H9 (cell line): Measurements from ENCODE around the gene PLK3. TPM values are rescaled to one million over a fixed set of nuclear protein-coding genes. Genes with fewer than 3 reads are reported as not detected.
A peak's percentile ranks its signal among the peaks of the same experiment; 100 is the strongest.

Experiments used
- DNase-seq: peaks from one replicate; pipeline ENCODE4 v3.0.0-alpha.2; 2017
- H2AFZ ChIP-seq: one replicate; pipeline ENCODE4 v1.6.1; 2013; ENCODE audit warnings: mild to moderate bottlenecking, low read length, control low read depth, moderate library complexity
- H2AK5ac ChIP-seq: 2 replicates; pipeline ENCODE4 v1.6.1; 2013; ENCODE audit warnings: low read length, control low read depth, mixed read lengths; ENCODE audit not compliant: insufficient read length
- H2BK120ac ChIP-seq: one replicate; pipeline ENCODE4 v1.6.1; 2013; ENCODE audit warnings: low read depth, mild to moderate bottlenecking, low read length, control low read depth, inconsistent platforms; ENCODE audit not compliant: poor library complexity, severe bottlenecking
- H2BK12ac ChIP-seq: 2 replicates; pipeline ENCODE4 v1.6.1; 2013; ENCODE audit warnings: low read length, control low read depth, mixed read lengths, low read depth; ENCODE audit not compliant: insufficient read length
- H2BK15ac ChIP-seq: 2 replicates; pipeline ENCODE4 v1.6.1; 2013; ENCODE audit warnings: low read depth, low read length, control low read depth
- H2BK20ac ChIP-seq: one replicate; pipeline ENCODE4 v1.6.1; 2013; ENCODE audit warnings: low read depth, mild to moderate bottlenecking, low read length, control low read depth, inconsistent platforms; ENCODE audit not compliant: poor library complexity, severe bottlenecking
- H2BK5ac ChIP-seq: 2 replicates; pipeline ENCODE4 v1.6.1; 2013; ENCODE audit warnings: low read length, control low read depth, mixed read lengths; ENCODE audit not compliant: insufficient read length
- H3K14ac ChIP-seq: 2 replicates; pipeline ENCODE4 v1.6.1; 2013; ENCODE audit warnings: low read length, control low read depth; ENCODE audit not compliant: insufficient read depth
- H3K18ac ChIP-seq: 2 replicates; pipeline ENCODE4 v1.6.1; 2013; ENCODE audit warnings: low read depth, mild to moderate bottlenecking, mixed read lengths, low read length, control low read depth; ENCODE audit not compliant: insufficient read length
- H3K23ac ChIP-seq: 2 replicates; pipeline ENCODE4 v1.6.1; 2013; ENCODE audit warnings: low read length, control low read depth, mixed read lengths, low read depth; ENCODE audit not compliant: insufficient read length
- H3K23me2 ChIP-seq: 2 replicates; pipeline ENCODE4 v1.6.1; 2013; ENCODE audit warnings: low read depth, mild to moderate bottlenecking, mixed read lengths, low read length, control low read depth; ENCODE audit not compliant: insufficient read length, poor library complexity, severe bottlenecking
- H3K27ac ChIP-seq: 2 replicates; pipeline ENCODE4 v1.5.1; 2013; ENCODE audit warnings: low read length, control low read depth, mixed read lengths, low read depth; ENCODE audit not compliant: insufficient read length
- H3K27me3 ChIP-seq: 2 replicates; pipeline ENCODE4 v1.6.1; 2013; ENCODE audit warnings: low read length, control low read depth, inconsistent platforms; ENCODE audit not compliant: insufficient read depth
- H3K4ac ChIP-seq: 2 replicates; pipeline ENCODE4 v1.6.1; 2013; ENCODE audit warnings: low read depth, mild to moderate bottlenecking, control low read depth, inconsistent platforms, low read length, moderate library complexity
- H3K4me1 ChIP-seq: 2 replicates; pipeline ENCODE4 v1.6.1; 2013; ENCODE audit warnings: low read length, control low read depth, inconsistent platforms; ENCODE audit not compliant: insufficient read depth
- H3K4me2 ChIP-seq: 2 replicates; pipeline ENCODE4 v1.6.1; 2013; ENCODE audit warnings: low read length, control low read depth, mixed read lengths; ENCODE audit not compliant: insufficient read length, insufficient read depth
- H3K56ac ChIP-seq: 2 replicates; pipeline ENCODE4 v1.6.1; 2013; ENCODE audit warnings: low read depth, mild to moderate bottlenecking, mixed read lengths, low read length, control low read depth; ENCODE audit not compliant: insufficient read length
- H3K79me1 ChIP-seq: 2 replicates; pipeline ENCODE4 v1.6.1; 2013; ENCODE audit warnings: low read depth, mild to moderate bottlenecking, moderate library complexity, low read length, control low read depth, inconsistent platforms; ENCODE audit not compliant: insufficient read depth, poor library complexity, severe bottlenecking
- H3K79me2 ChIP-seq: 2 replicates; pipeline ENCODE4 v1.6.1; 2013; ENCODE audit warnings: low read length, control low read depth, inconsistent platforms; ENCODE audit not compliant: insufficient read depth
- H3K9ac ChIP-seq: 2 replicates; pipeline ENCODE4 v1.6.1; 2013; ENCODE audit warnings: low read length, control low read depth, mixed read lengths; ENCODE audit not compliant: insufficient read length; ENCODE audit errors: extremely low read depth
- H3K9me3 ChIP-seq: one replicate; pipeline ENCODE4 v1.6.1; 2013; ENCODE audit warnings: low read depth, low read length, inconsistent platforms; ENCODE audit not compliant: control insufficient read depth
- H3T11ph ChIP-seq: one replicate; pipeline ENCODE4 v1.6.1; 2013; ENCODE audit warnings: mild to moderate bottlenecking, low read length, control low read depth, inconsistent platforms
- H4K20me1 ChIP-seq: one replicate; pipeline ENCODE4 v1.6.1; 2013; ENCODE audit not compliant: control insufficient read depth, insufficient read length, insufficient read depth
- H4K5ac ChIP-seq: 2 replicates; pipeline ENCODE4 v1.6.1; 2013; ENCODE audit warnings: low read depth, mild to moderate bottlenecking, mixed read lengths, low read length, control low read depth; ENCODE audit not compliant: insufficient read length
- H4K8ac ChIP-seq: replicated peaks from 2 replicates; pipeline ENCODE4 v1.6.1; 2013; ENCODE audit warnings: low read length, control low read depth, mixed read lengths, low read depth; ENCODE audit not compliant: insufficient read length
- H4K91ac ChIP-seq: 2 replicates; pipeline ENCODE4 v1.6.1; 2013; ENCODE audit warnings: low read depth, mild to moderate bottlenecking, moderate library complexity, mixed read lengths, low read length, control low read depth; ENCODE audit not compliant: insufficient read length
- H3K27ac Mint-ChIP-seq, 3 experiments: 2 replicates in 2 of 3; 3 replicates in 1 of 3; pipeline ENCODE4 v1.8.0; 2020 to 2021; ENCODE audit warnings: mixed read lengths in 3 of 3, mild to moderate bottlenecking in 1 of 3, moderate library complexity in 1 of 3
- H3K27me3 Mint-ChIP-seq: 2 replicates; pipeline ENCODE4 v1.8.0; 2021; ENCODE audit warnings: low read depth, mild to moderate bottlenecking, moderate library complexity, mixed read lengths
- H3K36me3 Mint-ChIP-seq, 3 experiments: 2 replicates in 2 of 3; 3 replicates in 1 of 3; pipeline ENCODE4 v1.8.0; 2020 to 2021; ENCODE audit warnings: low read depth in 3 of 3, mixed read lengths in 3 of 3; ENCODE audit not compliant: insufficient read depth in 1 of 3
- H3K4me1 Mint-ChIP-seq, 2 experiments: 2 replicates each; pipeline ENCODE4 v1.8.0; 2020; ENCODE audit warnings: mixed read lengths in 2 of 2
- H3K4me3 Mint-ChIP-seq, 2 experiments: 2 replicates in 1 of 2; 3 replicates in 1 of 2; pipeline ENCODE4 v1.8.0; 2020 to 2021; ENCODE audit warnings: mild to moderate bottlenecking in 2 of 2, mixed read lengths in 2 of 2, moderate library complexity in 1 of 2
- H3K9me3 Mint-ChIP-seq, 2 experiments: 2 replicates in 1 of 2; 3 replicates in 1 of 2; pipeline ENCODE4 v1.8.0; 2020; ENCODE audit warnings: mild to moderate bottlenecking in 2 of 2, mixed read lengths in 2 of 2, moderate library complexity in 1 of 2
- WGBS: extraction: QIAGEN DNeasy Blood & Tissue Kit; methylation state at CpG from one replicate; pipeline ENCODE4 v1.1.7; 2013; ENCODE audit warnings: missing lambda C conversion rate, low lambda C conversion rate, mixed read lengths; ENCODE audit not compliant: insufficient read length; ENCODE audit errors: extremely low coverage; 5-methylcytosine and 5-hydroxymethylcytosine counted together
- total RNA-seq: library from RNA; stranded (reverse); gene quantifications from 2 replicates; pipeline ENCODE4 v1.2.1, GENCODE V29; 2021
- TF ChIP-seq, protein P1 (sequence below): fragments of 200-600 bp; sonication (generic); conservative IDR thresholded peaks from 3 replicates; pipeline ENCODE4 v1.8.0; 2021; ENCODE audit warnings: antibody characterized with exemption, mild to moderate bottlenecking

PLK3 gene
- total RNA-seq, 1 experiment from 2014 or later: 14.7 TPM

DNA sequence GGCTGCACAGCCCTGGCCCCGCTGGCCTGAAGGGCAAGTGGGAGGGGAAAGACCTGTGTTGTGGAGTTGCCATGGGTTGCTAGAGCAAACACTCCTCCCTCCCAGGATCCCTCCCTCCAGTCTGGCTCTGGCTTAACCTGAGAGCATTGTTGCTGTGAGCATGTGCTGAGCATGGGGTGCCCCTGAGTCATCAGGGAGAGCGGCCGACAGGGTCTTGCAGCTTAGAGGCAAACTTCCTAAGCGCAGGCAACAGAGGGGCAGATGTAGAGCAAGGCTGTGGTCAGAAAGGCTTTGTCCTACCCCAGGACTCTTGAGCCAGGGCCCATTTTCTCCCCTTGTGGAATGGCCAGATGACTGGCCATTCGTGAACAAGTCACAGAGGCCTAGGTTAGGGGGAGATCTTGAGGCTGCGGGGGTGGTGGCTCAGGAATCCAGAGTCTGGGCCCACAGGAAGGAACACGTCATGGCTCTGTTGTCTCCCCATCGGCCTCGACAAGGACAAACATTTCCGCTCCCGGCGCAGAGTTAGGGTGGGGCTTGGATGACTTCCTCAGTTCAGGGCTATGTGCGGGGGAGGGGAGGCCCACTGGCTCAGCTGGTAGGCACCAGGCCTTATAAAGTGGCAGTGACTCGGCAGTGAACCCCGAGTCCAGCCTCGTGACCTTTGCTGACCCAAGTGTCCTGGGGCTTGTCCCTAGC is 7.3 kb downstream of the PLK3 start:
- Histone ChIP-seq H3K18ac (peak overlapping the region; percentile 91), H3K9ac (peak overlapping the region; percentile 51), H3K9me3 (no peaks in the 10 kb centered on the region), H2AK5ac (peak overlapping the region; percentile 7), H3K23ac (no peak overlapping the region), H3K23me2 (peaks cover 3% of the 10 kb centered on the region), H2BK15ac (no peak overlapping the region), H4K8ac (no peak overlapping the region), H3K79me1 (no peaks in the 10 kb centered on the region), H3K4me2 (peak overlapping the region; percentile 29), H2AFZ (no peak overlapping the region), H4K91ac (peak overlapping the region; percentile 68), H3K27me3 (no peaks in the 10 kb centered on the region), H4K20me1 (no peaks in the 10 kb centered on the region), H3T11ph (peak overlapping the region; percentile 47), H3K14ac (peak overlapping the region; percentile 89), H2BK20ac (no peak overlapping the region), H2BK120ac (peak overlapping the region; percentile 82), H3K4ac (peak overlapping the region; percentile 72), H3K27ac (peak overlapping the region; percentile 85), H3K56ac (no peak overlapping the region), H3K79me2 (no peaks in the 10 kb centered on the region), H3K4me1 (peaks cover 10% of the 10 kb centered on the region; the same call in 1 of the 2 replicates), H2BK12ac (peak overlapping the region; percentile 69), H2BK5ac (peak overlapping the region; percentile 32), H4K5ac (peak overlapping the region; percentile 35)
- Mint-ChIP-seq H3K4me1 (peaks cover 31% of the 10 kb centered on the region in 2 experiments), H3K36me3 (peaks cover 3 to 33% (median 26%) of the 10 kb centered on the region in 3 experiments; a peak in 6 of 7 replicates), H3K9me3 (no peaks in the 10 kb centered on the region), H3K4me3 (peak overlapping the region; percentile 21 to 58; a peak in 3 of 5 replicates), H3K27ac (peak overlapping the region; percentile 95 to 100 (median 96)), H3K27me3 (no peaks in the 10 kb centered on the region; the same call in 1 of the 2 replicates)
- TF ChIP-seq, protein P1, sequence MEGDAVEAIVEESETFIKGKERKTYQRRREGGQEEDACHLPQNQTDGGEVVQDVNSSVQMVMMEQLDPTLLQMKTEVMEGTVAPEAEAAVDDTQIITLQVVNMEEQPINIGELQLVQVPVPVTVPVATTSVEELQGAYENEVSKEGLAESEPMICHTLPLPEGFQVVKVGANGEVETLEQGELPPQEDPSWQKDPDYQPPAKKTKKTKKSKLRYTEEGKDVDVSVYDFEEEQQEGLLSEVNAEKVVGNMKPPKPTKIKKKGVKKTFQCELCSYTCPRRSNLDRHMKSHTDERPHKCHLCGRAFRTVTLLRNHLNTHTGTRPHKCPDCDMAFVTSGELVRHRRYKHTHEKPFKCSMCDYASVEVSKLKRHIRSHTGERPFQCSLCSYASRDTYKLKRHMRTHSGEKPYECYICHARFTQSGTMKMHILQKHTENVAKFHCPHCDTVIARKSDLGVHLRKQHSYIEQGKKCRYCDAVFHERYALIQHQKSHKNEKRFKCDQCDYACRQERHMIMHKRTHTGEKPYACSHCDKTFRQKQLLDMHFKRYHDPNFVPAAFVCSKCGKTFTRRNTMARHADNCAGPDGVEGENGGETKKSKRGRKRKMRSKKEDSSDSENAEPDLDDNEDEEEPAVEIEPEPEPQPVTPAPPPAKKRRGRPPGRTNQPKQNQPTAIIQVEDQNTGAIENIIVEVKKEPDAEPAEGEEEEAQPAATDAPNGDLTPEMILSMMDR: no peak
- WGBS: no CpG with 5 or more reads among the region's 16 CpGs
- peak; percentile 97 for DNase-seq
